Natural killer cell treated with Interleukin-12 subunit alpha and Interleukin-12 subunit beta and Interleukin-15 and Interleukin-18, amount 100 ng/mL, for 72 hours (primary cell): ENCODE data around the gene TYK2. TPM values are rescaled to one million over a fixed set of nuclear protein-coding genes. Genes with fewer than 3 reads are reported as not detected.
"Not testable (repeated sequence)": the region's sequence is repeated elsewhere in the genome, so short reads cannot be mapped to it uniquely, and the experiment has no call there.

Experiments
- ATAC-seq, 2 donors: fragments of 150-1000 bp; cut with Tn5 transposase in 1 of 2; sonication (Bioruptor Pico), chemical (Tn5 transposase) in 1 of 2; 2 replicates each; pipeline ENCODE4 v1.10.0; 2021
- DNase-seq: peaks from one replicate; pipeline ENCODE4 v3.0.0; 2022; ENCODE audit warnings: low spot score
- H3K27ac Mint-ChIP-seq, 2 donors: 1 replicate in 1 of 2; 2 replicates in 1 of 2; pipeline ENCODE4 v1.8.0; 2022; ENCODE audit warnings: mixed read lengths in 2 of 2, mild to moderate bottlenecking in 1 of 2, moderate library complexity in 1 of 2
- H3K27me3 Mint-ChIP-seq, 2 donors: 1 replicate in 1 of 2; 2 replicates in 1 of 2; pipeline ENCODE4 v1.8.0; 2022; ENCODE audit warnings: mixed read lengths in 2 of 2
- H3K36me3 Mint-ChIP-seq: one replicate; pipeline ENCODE4 v1.8.0; 2022; ENCODE audit warnings: mixed read lengths
- H3K4me1 Mint-ChIP-seq, 2 donors: 1 replicate in 1 of 2; 2 replicates in 1 of 2; pipeline ENCODE4 v1.8.0; 2022; ENCODE audit warnings: low read depth in 2 of 2, mixed read lengths in 2 of 2, mild to moderate bottlenecking in 1 of 2
- H3K4me3 Mint-ChIP-seq: one replicate; pipeline ENCODE4 v1.8.0; 2022; ENCODE audit warnings: mixed read lengths
- H3K9me3 Mint-ChIP-seq: 2 replicates; pipeline ENCODE4 v1.8.0; 2022; ENCODE audit warnings: mixed read lengths
- total RNA-seq, 2 donors: library from RNA; stranded (reverse); gene quantifications; one replicate each; pipeline ENCODE4 v1.2.3, GENCODE V29; 2022

Gene TYK2
- total RNA-seq, 2 donors from 2014 or later = 310 to 453 TPM

DNA sequence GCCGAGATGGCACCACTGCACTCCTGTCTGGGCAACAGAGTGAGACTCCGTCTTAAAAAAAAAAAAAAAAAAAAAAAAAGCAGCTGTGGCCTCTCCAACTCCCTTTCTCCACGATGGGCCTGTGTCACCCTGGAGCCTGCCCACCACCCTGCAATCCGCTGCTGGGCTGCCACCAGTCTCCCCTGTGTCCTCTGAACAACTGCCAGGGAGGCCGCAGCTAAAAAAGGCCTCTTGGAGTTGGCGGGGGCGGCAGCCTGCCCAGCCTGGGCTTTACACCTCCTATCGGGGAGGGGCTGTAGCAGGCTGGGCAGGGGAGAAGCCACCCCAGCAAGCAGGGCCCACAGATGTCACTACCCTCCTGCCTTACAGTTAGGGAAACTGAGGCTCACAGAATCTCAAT lies 19.5 kb upstream of the TYK2 start:
- ATAC-seq = no peak
- Mint-ChIP-seq H3K4me3 (no peak overlapping the region), H3K36me3 (peaks cover 21% of the 10 kb centered on the region), H3K27ac (no peak overlapping the region), H3K9me3 (no peaks in the 10 kb centered on the region), H3K4me1 (peaks cover 29 to 39% of the 10 kb centered on the region in 2 donors), H3K27me3 (no peaks in the 10 kb centered on the region)
- DNase-seq = no peak

GRCh38 chr19:10399340-10399739 lies 19.0 kb upstream of the TYK2 start:
- not testable (repeated sequence) for H3K4me3 Mint-ChIP-seq, H3K9me3 Mint-ChIP-seq, H3K27me3 Mint-ChIP-seq, ATAC-seq, H3K27ac Mint-ChIP-seq, DNase-seq
- Mint-ChIP-seq H3K36me3 (peaks cover 21% of the 10 kb centered on the region), H3K4me1 (peaks cover 29 to 34% of the 10 kb centered on the region in 2 donors)

DNA sequence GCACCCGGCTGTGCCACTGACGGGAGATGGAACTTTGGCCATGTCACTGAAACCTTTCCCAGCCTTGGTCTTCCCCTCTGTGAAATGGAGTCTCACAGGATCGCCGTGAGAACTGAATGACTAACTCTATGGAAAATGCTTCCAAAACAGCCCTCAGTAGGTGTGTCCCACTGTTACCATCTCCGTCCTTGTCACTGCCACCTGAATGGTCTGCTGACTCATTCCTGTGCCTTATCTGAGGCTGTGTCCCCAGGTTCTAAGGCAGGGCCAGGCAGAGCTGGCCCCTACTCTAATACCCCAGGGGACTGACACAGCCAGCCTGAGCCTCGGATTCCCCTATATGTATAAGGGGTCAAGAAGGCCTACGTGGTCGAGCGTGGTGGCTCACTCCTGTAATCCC lies 18.4 kb upstream of the TYK2 start:
- Mint-ChIP-seq H3K9me3 (no peaks in the 10 kb centered on the region), H3K27me3 (no peaks in the 10 kb centered on the region), H3K4me3 (no peak overlapping the region), H3K4me1 (peaks cover 29 to 31% of the 10 kb centered on the region in 2 donors), H3K27ac (no peak overlapping the region), H3K36me3 (peaks cover 21% of the 10 kb centered on the region)
- ATAC-seq (no peak), DNase-seq (no peak)

DNA sequence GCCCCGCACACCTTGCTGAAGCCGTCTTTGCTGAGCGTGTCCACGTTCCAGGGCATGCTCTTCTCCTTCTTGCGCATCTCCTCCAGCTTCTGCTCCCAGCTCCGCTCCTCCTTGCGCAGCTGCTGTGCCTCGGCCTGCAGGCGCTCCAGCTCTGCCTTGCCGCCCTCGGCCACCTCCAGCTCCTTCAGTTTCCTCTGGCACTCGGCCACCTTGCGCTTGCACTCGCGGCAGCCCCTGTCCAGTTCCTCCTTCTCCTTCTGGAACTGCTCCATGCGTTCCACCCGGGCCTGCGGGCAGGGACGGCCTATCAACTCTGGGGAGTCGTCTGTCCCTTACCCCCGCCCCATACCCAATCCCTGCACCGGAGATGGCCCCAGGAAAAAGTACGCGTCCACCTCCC lies 15.5 kb upstream of the TYK2 start:
- H3K9me3 Mint-ChIP-seq = no peaks in the 10 kb centered on the region
- ATAC-seq (no peak), DNase-seq (no peak)
- no peak overlapping the region for H3K4me3 Mint-ChIP-seq
- H3K27me3 Mint-ChIP-seq = no peaks in the 10 kb centered on the region
- H3K4me1 Mint-ChIP-seq = peaks cover 11 to 18% of the 10 kb centered on the region in 2 donors
- peaks cover 11% of the 10 kb centered on the region for H3K36me3 Mint-ChIP-seq
- no peak overlapping the region for H3K27ac Mint-ChIP-seq

DNA sequence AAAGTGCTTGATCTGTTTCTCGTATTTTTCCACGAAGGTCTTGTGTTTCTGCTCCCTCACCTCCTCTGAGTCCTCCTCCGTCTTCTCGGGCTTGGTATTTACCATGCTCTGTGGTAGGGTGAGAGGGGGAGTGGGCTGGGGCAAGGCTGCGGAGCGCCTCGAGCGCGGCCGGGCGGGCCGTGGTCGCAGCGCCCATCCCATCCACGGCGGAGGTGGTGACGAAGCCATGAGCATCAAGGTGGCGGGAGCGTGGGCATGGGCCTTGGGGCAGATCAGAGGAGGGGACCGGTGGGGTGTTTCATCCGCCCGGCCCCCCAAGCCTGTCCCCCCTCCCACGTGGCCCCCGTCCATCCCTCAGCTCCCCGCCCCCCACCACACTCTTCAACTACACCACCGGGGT lies 15.1 kb upstream of the TYK2 start:
- peaks cover 13 to 19% of the 10 kb centered on the region in 2 donors for H3K4me1 Mint-ChIP-seq
- peaks cover 14% of the 10 kb centered on the region for H3K36me3 Mint-ChIP-seq
- H3K9me3 Mint-ChIP-seq = no peaks in the 10 kb centered on the region
- no peak for ATAC-seq
- no peak for DNase-seq
- no peaks in the 10 kb centered on the region for H3K27me3 Mint-ChIP-seq
- no peak overlapping the region for H3K4me3 Mint-ChIP-seq
- no peak overlapping the region for H3K27ac Mint-ChIP-seq

DNA sequence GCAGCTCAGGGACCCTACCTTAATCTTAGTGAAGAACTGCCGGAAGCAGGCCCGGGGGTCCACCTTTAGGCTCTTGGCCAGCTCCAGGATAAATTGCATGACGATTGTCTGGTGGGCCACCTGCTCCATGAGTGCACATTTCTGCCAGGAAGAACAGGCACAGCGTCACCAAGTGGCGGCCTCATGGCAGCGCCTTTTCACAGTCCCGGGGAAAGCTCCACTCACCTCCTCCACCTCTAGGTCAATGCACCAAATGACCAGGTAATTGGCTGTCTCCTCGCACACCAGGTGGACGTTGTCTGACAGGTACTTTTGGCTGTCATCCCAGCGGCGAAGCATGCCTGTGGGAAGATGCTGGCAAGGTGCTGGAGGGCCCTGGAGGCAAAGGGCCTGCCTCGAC lies 14.6 kb upstream of the TYK2 start:
- Mint-ChIP-seq H3K9me3 (no peaks in the 10 kb centered on the region), H3K4me3 (no peak overlapping the region), H3K27ac (no peak overlapping the region), H3K4me1 (peaks cover 13 to 21% of the 10 kb centered on the region in 2 donors), H3K27me3 (no peaks in the 10 kb centered on the region), H3K36me3 (peaks cover 14% of the 10 kb centered on the region)
- no peak for DNase-seq
- ATAC-seq = no peak

GRCh38 chr19:10393137-10393536 lies 12.8 kb upstream of the TYK2 start:
- H3K4me1 Mint-ChIP-seq = peaks cover 16 to 20% of the 10 kb centered on the region in 2 donors
- ATAC-seq = no peak
- H3K9me3 Mint-ChIP-seq = no peaks in the 10 kb centered on the region

GRCh38 chr19:10392120-10392519 lies 11.7 kb upstream of the TYK2 start:
- Mint-ChIP-seq H3K27me3 (no peaks in the 10 kb centered on the region), H3K4me1 (peaks cover 10 to 13% of the 10 kb centered on the region in 2 donors), H3K27ac (no peak overlapping the region), H3K4me3 (no peak overlapping the region), H3K9me3 (no peaks in the 10 kb centered on the region), H3K36me3 (peaks cover 14% of the 10 kb centered on the region)
- ATAC-seq (no peak), DNase-seq (no peak)

More at GRCh38 chr19:10393137-10393536, 12.8 kb upstream of the TYK2 start:
- no peaks in the 10 kb centered on the region for H3K27me3 Mint-ChIP-seq
- H3K4me3 Mint-ChIP-seq = no peak overlapping the region
- DNase-seq = no peak
- H3K36me3 Mint-ChIP-seq = peaks cover 14% of the 10 kb centered on the region
- no peak overlapping the region for H3K27ac Mint-ChIP-seq

- H3K27ac Mint-ChIP-seq = peak overlapping the region; percentile 25 to 78
- no peak overlapping the region for H3K4me3 Mint-ChIP-seq
- no peaks in the 10 kb centered on the region for H3K9me3 Mint-ChIP-seq
- ATAC-seq = peak; percentile 47 to 56
- peak; percentile 73 for DNase-seq
- peaks cover 10 to 16% of the 10 kb centered on the region in 2 donors for H3K4me1 Mint-ChIP-seq
- peaks cover 5% of the 10 kb centered on the region for H3K36me3 Mint-ChIP-seq
- H3K27me3 Mint-ChIP-seq = no peaks in the 10 kb centered on the region
Measured at GRCh38 chr19:10390652-10391286, 10.4 kb upstream of the TYK2 start.

DNA sequence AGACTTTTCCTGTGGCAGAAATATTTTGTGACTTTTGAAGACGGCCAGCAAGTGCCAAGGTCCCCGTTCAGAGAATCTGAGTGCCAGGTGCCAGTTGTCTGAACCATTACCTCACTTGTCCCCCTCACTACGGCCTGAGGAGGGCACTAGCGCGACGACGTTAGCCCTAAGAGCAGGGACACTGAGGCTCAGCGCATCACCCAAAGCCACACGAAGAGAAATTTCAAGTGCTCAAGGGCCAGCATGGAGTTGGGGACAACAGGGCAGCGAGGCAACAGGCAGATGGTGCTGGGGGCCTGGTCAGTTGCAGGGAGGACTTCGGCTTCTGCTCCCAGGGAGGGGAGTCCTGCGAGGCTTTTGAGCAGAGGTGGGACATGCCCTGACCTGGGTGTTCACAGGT lies 9.5 kb upstream of the TYK2 start:
- ATAC-seq = no peak

GRCh38 chr19:10388957-10389356 lies 8.6 kb upstream of the TYK2 start:
- ATAC-seq = peak; percentile 52 to 62
- peak; percentile 82 for DNase-seq
- H3K27ac Mint-ChIP-seq = peak overlapping the region in 1 of 2 donors; percentile 27
- H3K27me3 Mint-ChIP-seq = no peaks in the 10 kb centered on the region
- no peaks in the 10 kb centered on the region for H3K9me3 Mint-ChIP-seq
- peaks cover 10 to 16% of the 10 kb centered on the region in 2 donors for H3K4me1 Mint-ChIP-seq
- H3K36me3 Mint-ChIP-seq = peaks cover 5% of the 10 kb centered on the region
- no peak overlapping the region for H3K4me3 Mint-ChIP-seq

More for the DNA sequence above, 9.5 kb upstream of the TYK2 start:
- no peaks in the 10 kb centered on the region for H3K9me3 Mint-ChIP-seq
- peaks cover 10 to 16% of the 10 kb centered on the region in 2 donors for H3K4me1 Mint-ChIP-seq
- H3K4me3 Mint-ChIP-seq = no peak overlapping the region
- H3K36me3 Mint-ChIP-seq = peaks cover 5% of the 10 kb centered on the region
- no peak overlapping the region for H3K27ac Mint-ChIP-seq
- H3K27me3 Mint-ChIP-seq = no peaks in the 10 kb centered on the region
- no peak for DNase-seq

DNA sequence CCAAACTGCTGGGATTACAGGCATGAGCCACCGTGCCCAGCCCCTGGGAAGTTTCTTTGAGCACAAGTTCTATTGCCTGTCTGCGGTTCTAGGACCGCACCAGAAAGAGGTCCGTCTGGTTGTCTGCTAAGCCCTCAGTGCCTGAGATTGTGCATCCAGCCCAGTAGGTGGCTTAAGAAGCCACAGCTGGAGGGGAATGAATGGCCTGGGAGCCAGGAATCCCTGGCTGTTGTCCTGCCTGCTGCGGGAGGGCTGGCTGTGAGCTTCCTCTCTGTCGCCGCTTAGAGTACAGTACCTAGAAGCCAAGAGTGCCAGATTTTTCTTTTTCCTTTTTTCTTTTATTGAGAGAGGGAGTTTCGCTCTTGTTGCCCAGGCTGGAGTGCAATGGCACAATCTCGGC lies 4.2 kb upstream of the TYK2 start:
- H3K36me3 Mint-ChIP-seq = no peaks in the 10 kb centered on the region
- H3K27ac Mint-ChIP-seq = peak overlapping the region in 1 of 2 donors; percentile 21
- no peaks in the 10 kb centered on the region for H3K9me3 Mint-ChIP-seq
- H3K4me1 Mint-ChIP-seq = peaks cover 21 to 24% of the 10 kb centered on the region in 2 donors
- no peak for ATAC-seq
- H3K27me3 Mint-ChIP-seq = no peaks in the 10 kb centered on the region
- peak; percentile 12 for DNase-seq
- H3K4me3 Mint-ChIP-seq = no peak overlapping the region

DNA sequence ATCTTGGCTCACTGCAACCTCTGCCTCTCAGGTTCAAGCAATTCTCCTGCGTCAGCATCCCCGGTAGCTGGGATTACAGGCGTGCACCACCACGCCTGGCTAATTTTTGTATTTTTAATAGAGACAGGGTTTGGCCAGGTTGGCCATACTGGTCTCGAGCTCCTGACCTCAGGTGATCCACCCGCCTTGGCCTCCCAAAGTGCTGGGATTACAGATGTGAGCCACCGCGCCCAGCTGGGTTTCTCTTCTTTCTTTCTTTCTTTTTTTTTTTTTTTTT lies 2.8 kb upstream of the TYK2 start:
- H3K36me3 Mint-ChIP-seq, H3K27ac Mint-ChIP-seq, H3K4me3 Mint-ChIP-seq, ATAC-seq, H3K9me3 Mint-ChIP-seq, H3K27me3 Mint-ChIP-seq: not testable (repeated sequence)
- H3K4me1 Mint-ChIP-seq = peaks cover 21 to 27% of the 10 kb centered on the region in 2 donors
- peak; percentile 51 for DNase-seq

DNA sequence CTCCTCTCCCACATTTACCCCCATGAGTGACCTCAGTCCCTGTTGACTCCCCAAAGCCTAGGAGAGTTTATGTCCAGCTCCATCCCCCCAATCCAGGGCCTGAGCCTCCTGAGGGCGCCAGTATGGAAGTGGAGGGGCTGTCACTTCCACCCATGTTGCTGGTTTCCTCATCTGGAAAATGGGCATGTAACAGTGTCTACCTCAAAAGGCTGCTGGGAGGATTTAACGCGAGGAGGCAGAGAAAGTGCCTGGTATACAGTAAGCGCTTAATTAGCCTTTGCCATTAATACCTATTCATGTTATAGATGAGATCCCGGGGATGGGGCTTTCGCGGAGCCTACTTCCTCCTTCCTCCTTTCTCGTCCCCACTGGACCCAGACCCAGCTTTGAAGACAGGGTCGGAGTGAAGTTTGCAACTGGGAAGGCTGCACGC lies 476 bp downstream of the TYK2 start:
- ATAC-seq (no peak), DNase-seq (no peak)
- peaks cover 25 to 27% of the 10 kb centered on the region in 2 donors for H3K4me1 Mint-ChIP-seq
- H3K27ac Mint-ChIP-seq = peak overlapping the region; percentile 93 to 99
- H3K4me3 Mint-ChIP-seq = peak overlapping the region; percentile 97
- no peaks in the 10 kb centered on the region for H3K27me3 Mint-ChIP-seq
- H3K9me3 Mint-ChIP-seq = no peaks in the 10 kb centered on the region
- peaks cover 5% of the 10 kb centered on the region for H3K36me3 Mint-ChIP-seq

DNA sequence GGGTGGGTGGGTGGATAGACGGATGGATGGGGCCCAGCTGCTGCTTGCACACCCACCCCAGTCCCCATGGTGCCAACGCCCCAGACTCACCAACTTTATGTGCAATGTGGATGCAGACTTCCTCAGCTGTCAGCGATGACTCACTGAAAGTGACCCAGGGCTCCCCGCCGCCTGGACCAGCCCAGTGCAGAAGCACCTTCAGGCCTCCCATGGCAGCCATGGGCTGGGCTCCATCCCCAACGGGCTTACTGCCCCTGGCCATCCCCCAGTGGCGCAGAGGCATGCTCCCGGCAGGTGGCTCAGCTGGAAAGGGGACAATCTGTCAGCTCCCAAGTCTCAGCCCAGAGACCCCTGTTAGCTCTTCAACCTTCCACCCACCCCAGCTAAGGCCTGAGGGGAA lies 2.2 kb downstream of the TYK2 start:
- ATAC-seq (no peak), DNase-seq (no peak)
- H3K4me1 Mint-ChIP-seq = peaks cover 27% of the 10 kb centered on the region in 2 donors
- H3K9me3 Mint-ChIP-seq = no peaks in the 10 kb centered on the region
- no peak overlapping the region for H3K27ac Mint-ChIP-seq
- H3K36me3 Mint-ChIP-seq = peaks cover 5% of the 10 kb centered on the region
- peak overlapping the region; percentile 21 for H3K4me3 Mint-ChIP-seq
- no peaks in the 10 kb centered on the region for H3K27me3 Mint-ChIP-seq
